ENCODE data around the gene PYGO2.

Gene PYGO2

DNA sequence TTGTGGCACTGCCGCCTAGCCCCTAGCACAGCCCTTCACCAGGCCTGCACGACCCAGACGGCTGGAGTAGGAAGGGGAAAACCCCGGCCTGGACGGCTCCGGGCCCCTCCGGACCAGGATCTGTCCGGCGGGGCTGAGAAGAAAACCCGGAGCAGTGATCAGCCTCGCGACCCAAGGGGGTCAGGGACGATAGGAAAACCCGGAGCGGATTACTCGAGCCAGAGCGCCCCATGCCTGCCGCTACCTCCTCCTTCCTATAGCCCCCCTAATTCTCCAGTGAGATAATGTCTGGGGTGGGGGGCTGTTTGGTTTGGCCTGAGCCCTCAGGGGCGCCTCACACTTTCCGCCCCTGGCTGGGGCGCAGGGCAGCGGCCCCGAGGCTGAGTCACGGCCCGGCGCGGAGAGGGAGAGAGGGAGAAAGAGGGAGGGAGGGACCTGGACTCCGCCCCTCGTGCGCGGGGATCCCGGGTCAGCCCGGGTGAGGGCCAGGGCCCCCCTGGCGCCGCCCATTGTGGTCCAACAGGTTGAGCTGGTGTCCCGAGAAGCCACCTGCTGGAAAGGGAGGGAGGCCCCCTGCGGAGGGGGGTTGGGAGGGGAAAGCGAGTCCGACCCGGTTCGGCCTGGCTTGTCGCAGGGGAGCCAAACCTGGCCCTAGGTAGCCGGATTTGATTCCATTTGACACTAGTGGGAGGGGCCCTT, 39.3 kb upstream of the PYGO2 start:
- Histone ChIP-seq H3K4me2 (ENCODE audit: low read depth, low read length, poor library complexity, severe bottlenecking) (peak overlapping the region; percentile 92), H3F3A (ENCODE audit: low read depth) (peaks cover 19% of the 10 kb centered on the region), H3K36me3 (ENCODE audit: insufficient read depth, low read length) (no peaks in the 10 kb centered on the region), H3K4me3 (ENCODE audit: low read length, poor library complexity, severe bottlenecking) (peak overlapping the region; percentile 76), H3K79me2 (ENCODE audit: insufficient read depth, low read length) (no peaks in the 10 kb centered on the region), H3K9me2 (replicated peaks; ENCODE audit: low read depth, low read length) (no peaks in the 10 kb centered on the region), H4K20me1 (ENCODE audit: insufficient read depth, low read length, poor library complexity, severe bottlenecking) (no peaks in the 10 kb centered on the region), H3K4me1 (ENCODE audit: insufficient read depth, low read length, poor library complexity, severe bottlenecking) (peaks cover 40% of the 10 kb centered on the region), H3K27me3 (ENCODE audit: insufficient read depth, low read length, poor library complexity, severe bottlenecking) (no peaks in the 10 kb centered on the region), H2AFZ (ENCODE audit: low read length) (peak overlapping the region; percentile 80), H3K9ac (ENCODE audit: low read depth, low read length, poor library complexity, severe bottlenecking) (peak overlapping the region; percentile 81), H3K9me3 (ENCODE audit: insufficient read depth, low read depth, low read length) (no peaks in the 10 kb centered on the region)
- no peak for TF ChIP-seq EZH2phosphoT487 (IDR thresholded peaks at IDR 0.05; ENCODE audit: borderline replicate concordance)
- TF ChIP-seq, protein P1, sequence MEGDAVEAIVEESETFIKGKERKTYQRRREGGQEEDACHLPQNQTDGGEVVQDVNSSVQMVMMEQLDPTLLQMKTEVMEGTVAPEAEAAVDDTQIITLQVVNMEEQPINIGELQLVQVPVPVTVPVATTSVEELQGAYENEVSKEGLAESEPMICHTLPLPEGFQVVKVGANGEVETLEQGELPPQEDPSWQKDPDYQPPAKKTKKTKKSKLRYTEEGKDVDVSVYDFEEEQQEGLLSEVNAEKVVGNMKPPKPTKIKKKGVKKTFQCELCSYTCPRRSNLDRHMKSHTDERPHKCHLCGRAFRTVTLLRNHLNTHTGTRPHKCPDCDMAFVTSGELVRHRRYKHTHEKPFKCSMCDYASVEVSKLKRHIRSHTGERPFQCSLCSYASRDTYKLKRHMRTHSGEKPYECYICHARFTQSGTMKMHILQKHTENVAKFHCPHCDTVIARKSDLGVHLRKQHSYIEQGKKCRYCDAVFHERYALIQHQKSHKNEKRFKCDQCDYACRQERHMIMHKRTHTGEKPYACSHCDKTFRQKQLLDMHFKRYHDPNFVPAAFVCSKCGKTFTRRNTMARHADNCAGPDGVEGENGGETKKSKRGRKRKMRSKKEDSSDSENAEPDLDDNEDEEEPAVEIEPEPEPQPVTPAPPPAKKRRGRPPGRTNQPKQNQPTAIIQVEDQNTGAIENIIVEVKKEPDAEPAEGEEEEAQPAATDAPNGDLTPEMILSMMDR (conservative IDR thresholded peaks at IDR 0.05; ENCODE audit: low read length), result no peak

DNA sequence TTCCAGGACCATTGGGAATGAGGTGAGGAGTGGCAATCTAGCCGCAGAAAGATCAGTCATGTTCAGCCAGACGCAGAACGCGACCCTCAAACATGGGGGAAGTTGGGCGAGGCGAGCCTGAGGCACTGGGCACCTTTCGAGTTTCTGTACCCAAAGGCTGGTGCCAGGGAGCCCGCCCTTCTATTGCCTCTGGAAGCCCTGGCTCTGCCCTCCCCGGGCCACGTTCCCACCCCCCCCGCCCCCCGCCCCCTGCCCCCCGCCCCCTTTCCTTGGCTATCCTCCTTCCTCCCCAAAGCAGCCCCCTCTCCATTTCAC, 38.8 kb upstream of the PYGO2 start:
- no peaks in the 10 kb centered on the region for H3K9me2 ChIP-seq (replicated peaks; ENCODE audit: low read depth, low read length)
- no peaks in the 10 kb centered on the region for H4K20me1 ChIP-seq (ENCODE audit: insufficient read depth, low read length, poor library complexity, severe bottlenecking)
- H3K27me3 ChIP-seq (ENCODE audit: insufficient read depth, low read length, poor library complexity, severe bottlenecking), result no peaks in the 10 kb centered on the region
- H3F3A ChIP-seq (ENCODE audit: low read depth), result peaks cover 21% of the 10 kb centered on the region
- no peaks in the 10 kb centered on the region for H3K79me2 ChIP-seq (ENCODE audit: insufficient read depth, low read length)
- peak overlapping the region; percentile 81 for H3K9ac ChIP-seq (ENCODE audit: low read depth, low read length, poor library complexity, severe bottlenecking)
- H3K36me3 ChIP-seq (ENCODE audit: insufficient read depth, low read length), result no peaks in the 10 kb centered on the region
- peak overlapping the region; percentile 81 for H3K4me3 ChIP-seq (ENCODE audit: low read length, poor library complexity, severe bottlenecking)
- no peak overlapping the region for H2AFZ ChIP-seq (ENCODE audit: low read length)
- no peaks in the 10 kb centered on the region for H3K9me3 ChIP-seq (ENCODE audit: insufficient read depth, low read depth, low read length)
- H3K4me1 ChIP-seq (ENCODE audit: insufficient read depth, low read length, poor library complexity, severe bottlenecking), result peaks cover 35% of the 10 kb centered on the region
- TF ChIP-seq, protein P1 (conservative IDR thresholded peaks at IDR 0.05; ENCODE audit: low read length), result no peak
- no peak for TF ChIP-seq EZH2phosphoT487 (IDR thresholded peaks at IDR 0.05; ENCODE audit: borderline replicate concordance)
- H3K4me2 ChIP-seq (ENCODE audit: low read depth, low read length, poor library complexity, severe bottlenecking), result peak overlapping the region; percentile 92

DNA sequence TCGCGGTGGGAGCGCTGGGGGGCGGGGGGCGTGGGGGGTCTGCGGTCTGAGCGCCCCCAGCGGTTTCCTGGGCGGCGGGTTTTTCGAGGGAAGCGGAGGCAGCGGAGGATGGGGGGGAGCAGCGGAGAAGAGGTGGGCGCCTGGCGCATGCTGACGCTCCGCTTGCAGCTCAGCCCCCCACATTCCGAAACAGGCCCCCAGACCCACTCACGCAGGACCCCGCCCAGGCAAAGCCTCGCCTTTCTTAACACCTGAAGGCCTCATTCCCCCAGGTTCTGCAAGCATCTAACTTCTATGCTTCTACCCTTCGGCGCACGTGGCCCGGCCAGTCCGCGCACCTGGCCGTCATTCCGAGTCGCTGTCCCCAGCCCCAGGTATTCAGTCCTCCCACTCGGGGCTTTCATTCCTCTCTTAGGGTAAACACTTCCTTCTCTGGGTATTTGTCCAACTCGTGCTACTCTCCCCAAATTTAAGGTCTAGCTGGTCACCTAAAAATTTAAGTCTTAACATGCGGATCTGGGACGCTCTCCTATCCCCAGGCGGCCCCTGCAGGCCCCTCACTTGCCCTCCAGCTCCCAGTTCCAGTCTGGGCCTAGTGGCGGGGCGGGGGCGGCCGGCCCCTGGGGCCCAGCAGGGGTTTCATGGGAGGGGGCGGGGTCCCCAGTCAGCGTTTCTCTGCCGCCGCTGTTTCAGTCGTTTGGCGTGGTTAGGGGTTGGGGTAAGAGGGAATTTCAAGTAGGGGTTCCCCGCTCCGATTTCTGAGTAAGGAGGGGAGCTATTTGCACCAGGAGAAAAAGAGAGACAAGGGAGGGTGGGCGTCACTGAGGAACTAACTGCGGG, 38.2 kb upstream of the PYGO2 start:
- H3F3A ChIP-seq (ENCODE audit: low read depth), result peaks cover 21% of the 10 kb centered on the region
- H3K27me3 ChIP-seq (ENCODE audit: insufficient read depth, low read length, poor library complexity, severe bottlenecking), result no peaks in the 10 kb centered on the region
- TF ChIP-seq, protein P1 (conservative IDR thresholded peaks at IDR 0.05; ENCODE audit: low read length), result no peak
- no peak for TF ChIP-seq EZH2phosphoT487 (IDR thresholded peaks at IDR 0.05; ENCODE audit: borderline replicate concordance)
- no peaks in the 10 kb centered on the region for H4K20me1 ChIP-seq (ENCODE audit: insufficient read depth, low read length, poor library complexity, severe bottlenecking)
- H3K79me2 ChIP-seq (ENCODE audit: insufficient read depth, low read length), result no peaks in the 10 kb centered on the region
- H3K4me3 ChIP-seq (ENCODE audit: low read length, poor library complexity, severe bottlenecking), result peak overlapping the region; percentile 81
- no peaks in the 10 kb centered on the region for H3K36me3 ChIP-seq (ENCODE audit: insufficient read depth, low read length)
- H3K4me2 ChIP-seq (ENCODE audit: low read depth, low read length, poor library complexity, severe bottlenecking), result peak overlapping the region; percentile 92
- peaks cover 32% of the 10 kb centered on the region for H3K4me1 ChIP-seq (ENCODE audit: insufficient read depth, low read length, poor library complexity, severe bottlenecking)
- H3K9ac ChIP-seq (ENCODE audit: low read depth, low read length, poor library complexity, severe bottlenecking), result peak overlapping the region; percentile 81
- no peaks in the 10 kb centered on the region for H3K9me2 ChIP-seq (replicated peaks; ENCODE audit: low read depth, low read length)
- peak overlapping the region; percentile 34 for H2AFZ ChIP-seq (ENCODE audit: low read length)
- no peaks in the 10 kb centered on the region for H3K9me3 ChIP-seq (ENCODE audit: insufficient read depth, low read depth, low read length)
